ENCODE measurements around the gene WWC2.

Gene WWC2

DNA sequence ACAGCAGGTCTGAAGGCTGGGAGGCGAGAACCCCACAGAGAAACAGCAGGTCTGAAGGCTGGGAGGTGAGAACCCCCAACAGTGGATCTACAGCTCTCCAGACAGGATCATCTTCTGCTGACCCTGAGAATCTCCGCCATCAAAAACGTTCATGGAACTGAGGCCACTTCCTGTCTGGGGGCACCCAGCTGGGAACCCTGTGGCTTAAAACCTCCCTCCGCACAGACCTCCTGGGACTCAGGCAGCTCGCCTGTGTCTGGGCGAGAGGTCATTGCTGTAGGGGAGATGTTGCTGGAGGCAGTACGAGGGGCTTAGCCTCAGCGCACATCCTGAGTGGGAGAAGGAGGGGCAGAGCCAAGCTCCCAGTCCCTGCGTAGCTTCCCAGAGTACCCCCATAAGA, 238.3 kb downstream of the WWC2 start:
- no peak for DNase-seq

DNA sequence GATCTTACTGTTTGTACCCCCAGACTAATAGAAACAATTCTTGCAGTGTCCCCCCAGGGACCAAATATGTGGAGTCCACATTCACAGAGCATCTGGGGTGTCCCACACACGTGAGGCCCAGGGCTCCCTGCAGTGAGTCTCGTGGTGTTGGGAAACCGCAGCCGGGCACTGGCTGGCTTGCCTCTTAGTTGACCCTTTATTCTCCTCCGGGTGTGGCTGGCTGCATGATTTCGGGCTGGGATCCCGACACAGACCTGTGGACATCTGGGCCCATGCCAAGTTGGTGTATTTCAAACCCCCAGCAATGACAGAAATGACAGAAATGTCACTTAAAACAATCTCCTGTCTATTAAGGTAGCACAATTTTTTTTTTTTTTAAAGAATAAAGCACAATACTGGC, 238.8 kb downstream of the WWC2 start:
- no peak for DNase-seq

DNA sequence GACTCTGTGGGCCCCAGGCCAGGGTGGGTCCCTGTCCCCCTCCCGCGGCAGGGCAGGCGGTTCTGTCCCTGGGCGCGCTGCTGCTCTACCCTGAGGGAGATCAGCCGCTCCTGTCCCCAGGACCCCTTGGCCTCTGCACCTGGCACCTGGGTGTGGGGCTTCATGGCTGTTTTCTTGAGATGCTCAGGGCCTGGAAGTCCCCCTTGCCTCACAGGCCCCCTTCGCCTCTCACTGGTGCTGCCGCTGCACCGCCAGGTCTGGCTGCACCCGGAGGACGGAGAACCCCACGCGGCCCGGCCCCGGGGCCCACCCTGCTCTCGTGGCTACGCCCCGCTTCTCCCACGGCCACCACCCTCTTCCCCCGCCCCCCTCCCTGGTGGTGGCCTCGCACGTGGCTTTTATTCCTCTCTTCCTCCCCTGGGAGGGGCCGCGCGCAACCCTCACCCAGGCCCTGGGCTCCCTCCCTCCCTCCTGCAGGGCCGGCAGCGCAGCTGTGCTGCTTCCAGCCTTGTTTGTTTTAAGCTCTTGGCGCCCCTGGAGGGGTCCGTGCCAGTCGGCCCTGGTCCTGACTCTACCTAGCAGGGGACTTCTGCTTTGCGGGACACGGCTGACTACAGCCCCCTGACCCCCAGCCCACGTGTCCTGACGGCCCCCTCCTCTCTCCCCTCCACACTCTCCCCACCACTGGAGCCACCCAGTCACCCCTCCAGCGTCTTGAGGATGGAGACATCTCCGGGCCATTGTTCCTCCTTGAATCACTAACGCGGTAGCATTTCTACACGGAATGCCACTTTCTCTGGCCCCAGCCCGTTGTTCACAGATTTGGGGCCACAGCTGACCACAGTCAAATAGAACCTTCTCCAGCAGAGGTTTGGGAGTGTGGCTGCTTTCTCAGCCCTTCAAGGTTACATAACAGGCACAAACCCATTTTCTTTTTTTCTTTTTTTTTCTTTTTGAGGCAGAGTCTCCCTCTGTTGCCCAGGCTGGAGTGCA, 243.8 kb downstream of the WWC2 start:
- DNase-seq, result no peak

DNA sequence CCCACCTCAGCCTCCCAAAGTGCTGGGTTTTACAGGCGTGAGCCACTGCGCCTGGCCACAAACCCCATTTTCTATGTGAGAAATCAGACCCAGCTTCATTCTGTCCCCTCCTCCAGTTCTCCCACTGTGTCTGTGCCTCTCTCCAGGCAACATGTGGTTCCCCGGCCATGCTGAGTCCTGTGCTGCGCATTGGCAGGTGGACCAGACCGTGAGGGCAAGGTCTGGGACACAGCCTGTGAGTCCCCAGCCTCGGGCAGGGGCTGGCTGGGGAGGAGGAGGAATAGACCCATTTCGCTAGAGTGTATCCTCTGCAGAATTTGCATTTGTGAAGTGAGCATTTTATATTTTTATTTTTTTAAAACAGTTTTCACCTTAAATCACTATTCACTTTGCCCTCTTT, 244.7 kb downstream of the WWC2 start:
- no peak for DNase-seq

DNA sequence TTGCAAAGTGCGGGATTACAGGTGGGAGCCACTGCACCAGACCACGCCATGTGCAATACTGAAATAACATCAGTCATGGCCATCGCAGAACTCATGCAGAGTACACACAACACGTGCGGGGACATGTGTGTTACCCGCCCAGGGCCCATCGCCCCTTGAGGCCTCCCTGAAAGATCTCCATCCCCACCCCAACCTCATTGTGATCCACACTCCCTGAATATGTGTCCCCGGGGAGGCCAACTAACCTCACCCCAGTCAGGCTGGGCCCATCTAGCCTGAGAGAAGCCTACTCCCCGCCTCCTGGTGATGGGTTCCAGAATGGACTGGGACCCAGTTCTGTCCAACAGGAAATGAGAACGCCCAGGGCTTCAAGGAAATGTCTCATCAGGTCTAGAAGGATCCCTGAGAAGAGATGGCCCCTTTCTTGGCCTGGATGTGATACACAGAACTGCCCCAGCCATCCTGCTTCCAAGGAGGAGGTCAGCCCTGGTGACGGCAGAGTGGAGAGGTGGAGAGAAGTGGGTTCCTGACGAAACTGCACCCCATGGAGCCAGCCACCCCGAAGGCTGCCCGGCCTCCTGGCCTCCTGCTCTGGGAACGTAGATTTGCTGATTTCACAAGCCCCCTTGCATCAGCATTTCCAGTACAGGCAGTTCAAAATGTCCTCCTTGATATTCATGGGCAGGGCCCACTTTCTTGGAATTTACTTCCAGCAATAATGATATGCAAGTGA, 245.6 kb downstream of the WWC2 start:
- DNase-seq, result no peak

GRCh38 chr4:183345261-183345660, 246.2 kb downstream of the WWC2 start:
- DNase-seq, result no peak

DNA sequence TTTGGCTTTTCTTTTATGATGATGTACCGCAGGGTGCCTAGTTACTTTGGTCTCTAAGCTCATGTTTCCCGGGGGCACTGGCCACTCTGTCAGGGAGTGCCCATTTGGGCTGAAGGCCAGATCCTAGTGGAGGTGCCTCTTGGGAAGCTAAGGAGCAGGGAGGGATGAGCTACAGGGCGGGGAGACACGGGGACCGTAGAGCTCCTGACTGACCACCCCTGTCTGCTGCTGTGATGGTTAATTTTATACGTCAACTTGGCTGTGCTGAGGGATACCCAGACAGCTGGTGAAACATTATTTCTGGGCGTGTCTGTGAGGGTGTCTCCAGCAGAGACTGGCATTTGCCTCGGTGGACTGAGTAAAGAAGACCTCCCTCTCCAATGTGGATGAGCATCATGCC, 248.1 kb downstream of the WWC2 start:
- DNase-seq, result no peak

DNA sequence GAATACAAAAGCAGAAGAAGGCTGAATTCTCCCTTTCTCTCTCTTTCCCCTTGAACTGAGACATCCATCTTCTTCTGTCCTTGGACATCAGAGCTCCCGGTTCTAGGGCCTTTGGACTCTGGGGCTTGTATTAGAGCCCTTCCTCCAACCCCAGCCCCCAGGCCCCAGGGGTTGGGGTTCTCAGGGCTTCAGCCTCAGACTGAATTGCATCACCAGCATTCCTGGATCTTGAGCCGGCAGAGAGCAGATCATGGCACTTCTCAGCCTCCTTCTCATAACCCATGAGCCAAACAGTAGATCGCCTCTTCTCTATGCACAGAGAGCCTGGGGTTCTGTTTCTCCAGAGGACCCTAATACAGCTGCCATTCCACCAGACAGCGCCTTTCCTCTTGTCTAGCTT, 248.5 kb downstream of the WWC2 start:
- no peak for DNase-seq

GRCh38 chr4:183348136-183348535, 249.1 kb downstream of the WWC2 start:
- no peak for DNase-seq

DNA sequence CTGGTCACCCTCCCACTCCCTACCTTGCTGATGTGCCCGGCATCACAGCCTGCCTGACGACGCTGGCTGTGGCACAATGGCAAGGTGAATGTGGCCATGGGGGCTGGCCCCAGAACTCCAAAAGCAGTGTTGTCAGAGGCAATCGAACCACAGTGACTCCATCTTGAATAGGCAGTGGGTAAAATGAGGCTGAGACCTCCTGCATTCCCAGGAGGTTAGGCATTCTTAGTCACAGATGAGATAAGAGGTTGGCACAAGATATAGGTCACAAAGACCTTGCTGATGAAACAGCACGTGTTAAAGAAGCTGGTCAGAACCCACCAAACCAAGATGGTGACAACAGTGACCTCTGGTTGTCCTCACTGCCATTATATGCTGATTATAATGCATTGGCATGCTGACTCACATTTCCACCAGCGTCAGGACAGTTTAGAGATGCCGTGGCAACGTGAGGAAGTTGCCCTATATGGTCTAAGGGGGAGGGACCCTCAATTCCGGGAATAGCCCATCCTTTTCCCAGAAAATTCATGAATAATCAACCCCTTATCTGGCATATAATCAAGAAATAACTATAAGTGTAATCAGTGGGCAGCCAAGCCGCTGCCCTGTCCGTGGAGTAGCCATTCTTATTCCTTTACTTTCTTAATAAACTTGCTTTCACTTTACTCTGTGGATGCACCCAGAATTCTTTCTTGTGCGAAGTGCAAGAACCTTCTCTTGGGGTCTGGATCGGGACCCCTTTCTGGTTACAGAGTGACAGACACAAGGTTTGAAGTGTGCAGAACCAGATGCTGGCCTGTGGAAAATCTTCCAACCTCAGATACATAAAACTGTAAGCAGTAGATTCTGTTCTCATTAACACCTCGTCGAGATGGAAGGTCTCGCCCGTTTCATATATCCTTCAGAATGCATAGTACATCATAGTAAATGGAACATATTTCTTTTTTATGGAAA, 249.9 kb downstream of the WWC2 start:
- no peak for DNase-seq

DNA sequence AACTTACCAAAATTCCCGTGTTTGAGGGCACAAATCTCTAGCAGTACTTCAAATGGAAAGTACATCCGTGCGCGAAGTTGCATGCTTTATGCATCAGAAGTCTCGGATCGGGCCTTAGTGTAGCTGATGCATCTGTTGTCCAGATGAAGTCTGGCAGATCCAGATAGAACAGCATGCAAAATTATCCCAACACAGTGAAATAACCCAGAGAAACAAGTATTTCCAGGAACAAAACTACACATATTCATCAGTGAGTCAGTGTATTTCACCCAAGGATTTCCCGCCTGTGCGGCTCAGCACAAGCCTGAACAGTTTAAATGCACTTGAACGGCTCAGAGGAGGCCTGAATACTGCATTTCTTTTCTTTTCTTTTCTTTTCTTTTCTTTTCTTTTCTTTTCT, 250.6 kb downstream of the WWC2 start:
- no peak for DNase-seq

DNA sequence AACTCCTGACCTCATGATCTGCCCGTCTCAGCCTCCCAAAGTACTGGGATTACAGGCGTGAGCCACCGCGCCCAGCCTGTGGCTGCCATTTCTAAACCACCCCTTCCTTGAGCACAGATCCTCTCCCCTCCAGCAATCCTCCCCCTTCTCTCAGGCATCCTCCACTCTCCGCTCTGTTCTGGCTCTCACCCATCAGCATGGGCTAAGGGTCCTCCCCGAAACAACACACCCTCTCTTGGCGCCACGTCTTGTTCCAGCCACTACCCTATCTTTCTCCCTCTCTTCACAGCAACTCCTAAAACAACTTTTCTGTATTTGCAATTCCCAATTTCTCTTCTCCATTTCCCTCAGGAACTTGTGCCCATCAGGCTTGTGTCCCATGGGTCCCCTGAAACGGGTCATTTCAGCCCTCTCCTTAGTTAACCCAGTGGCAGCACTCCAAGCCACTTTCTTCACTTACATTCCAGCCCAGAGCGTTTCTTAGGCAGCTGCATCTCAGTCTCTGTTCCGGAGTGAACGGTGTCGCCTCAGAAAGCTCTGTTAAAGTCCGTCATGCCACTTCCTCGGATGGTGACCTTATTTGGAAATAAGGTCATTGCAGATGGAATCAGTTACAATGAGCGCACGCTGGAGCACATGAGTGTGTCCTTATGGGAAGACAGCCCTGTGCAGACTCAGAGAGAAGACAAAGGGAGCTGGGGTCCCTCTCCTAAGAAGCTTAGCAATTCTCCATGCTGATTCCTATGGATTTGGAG, 251.4 kb downstream of the WWC2 start:
- no peak for DNase-seq

DNA sequence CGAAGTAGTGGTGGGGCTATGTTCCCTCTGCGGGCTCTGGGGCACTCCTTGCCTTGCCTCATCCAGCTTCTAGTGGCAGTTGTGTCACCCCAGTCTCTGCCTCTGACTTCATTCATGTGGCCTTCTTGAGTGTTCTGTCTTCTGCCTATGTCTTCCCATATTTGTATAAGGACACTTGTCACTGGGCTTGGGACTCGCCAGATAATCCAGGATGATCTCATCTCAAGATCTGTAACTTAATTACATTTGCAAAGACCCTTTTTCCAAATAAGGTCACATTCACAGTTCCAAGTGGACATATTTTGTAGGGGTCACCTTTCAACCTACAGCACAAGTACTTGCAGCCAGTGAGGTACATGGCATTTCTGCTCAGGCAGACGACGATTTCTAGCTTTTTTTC, 253.5 kb downstream of the WWC2 start:
- DNase-seq, result no peak

GRCh38 chr4:183353557-183353956, 254.5 kb downstream of the WWC2 start:
- DNase-seq, result no peak

- no peak for DNase-seq
Measured at GRCh38 chr4:183354219-183354618, 255.2 kb downstream of the WWC2 start.

DNA sequence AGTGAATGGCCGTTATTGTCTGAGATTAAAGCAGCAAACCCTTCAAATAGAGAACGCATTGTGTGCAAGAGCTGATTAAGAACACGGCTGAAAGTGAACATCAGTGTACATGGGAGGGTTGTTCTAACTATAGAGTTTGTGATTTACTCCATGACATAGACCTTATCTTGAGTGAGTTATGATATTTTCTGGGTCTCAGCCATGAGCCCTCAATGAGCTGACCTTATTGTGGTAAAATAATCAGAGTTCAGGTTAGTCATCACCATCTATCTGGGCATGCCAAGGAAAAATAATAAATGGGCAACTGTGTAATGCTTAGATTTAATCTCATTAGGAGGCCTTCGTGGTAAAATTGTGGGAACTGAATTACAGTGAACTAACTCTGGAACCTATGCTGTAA, 256.3 kb downstream of the WWC2 start:
- no peak for DNase-seq

- no peak for DNase-seq
Measured at GRCh38 chr4:183356173-183356830, 257.2 kb downstream of the WWC2 start.

- no peak for DNase-seq
Measured at GRCh38 chr4:183356931-183357675, 258.0 kb downstream of the WWC2 start.

DNA sequence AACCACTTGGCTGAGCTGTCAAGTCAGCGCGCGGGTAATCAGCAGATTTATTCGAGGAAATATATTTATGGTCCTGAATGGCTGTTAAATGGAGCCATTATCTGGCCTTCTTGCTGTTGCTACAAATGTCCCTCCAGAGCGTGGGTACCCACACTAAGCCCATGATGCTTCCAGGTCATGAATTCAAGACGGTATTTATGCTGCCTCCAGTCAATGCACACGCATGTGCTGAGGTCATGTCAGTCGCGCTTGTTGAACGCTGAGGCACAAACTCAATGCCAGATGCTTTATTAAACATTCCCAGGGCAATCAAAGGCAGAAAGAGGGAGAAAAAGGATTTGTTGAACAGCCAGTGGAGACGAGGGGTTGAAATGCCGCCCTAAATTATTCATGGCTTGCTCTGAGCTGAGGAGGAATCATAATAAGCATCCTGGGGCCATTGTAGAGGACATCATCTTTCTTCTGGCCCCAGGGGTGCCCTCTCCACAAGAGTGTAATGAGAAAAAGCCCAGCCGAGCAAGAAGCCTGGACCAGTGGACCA, 259.2 kb downstream of the WWC2 start:
- no peak for DNase-seq

- DNase-seq, result no peak
Measured at GRCh38 chr4:183360161-183360919, 261.3 kb downstream of the WWC2 start.

All from AML-193 (cell line).